RWPE2 (cell line): ENCODE results near the gene PTPRN2.

ENCODE experiments used
- ATAC-seq: fragments of 200-7000 bp; cut with Tn5 transposase; 3 replicates; pipeline ENCODE4 v1.9.1; 2021; ENCODE audit warnings: low read depth
- DNase-seq: peaks from one replicate; pipeline ENCODE4 v3.0.0-alpha.2; 2020; ENCODE audit warnings: low spot score
- H3K27ac ChIP-seq: fragments of 450-650 bp; 2 replicates; pipeline ENCODE4 v1.5.1; 2017; ENCODE audit warnings: mild to moderate bottlenecking; ENCODE audit not compliant: poor library complexity, severe bottlenecking
- H3K27me3 ChIP-seq: fragments of 250-450 bp; sonication (Bioruptor Pico); 2 replicates; pipeline ENCODE4 v1.5.1; 2021; ENCODE audit warnings: mild to moderate bottlenecking, moderate library complexity; ENCODE audit not compliant: insufficient read depth, poor library complexity, severe bottlenecking
- H3K36me3 ChIP-seq: fragments of 250-450 bp; sonication (Bioruptor Pico); 2 replicates; pipeline ENCODE4 v1.5.1; 2020; ENCODE audit warnings: low read depth, mild to moderate bottlenecking, moderate library complexity
- H3K4me1 ChIP-seq: fragments of 250-450 bp; sonication (Bioruptor Pico); 2 replicates; pipeline ENCODE4 v1.5.1; 2021; ENCODE audit warnings: mild to moderate bottlenecking, moderate library complexity; ENCODE audit not compliant: insufficient read depth, poor library complexity, severe bottlenecking
- H3K4me3 ChIP-seq: fragments of 250-450 bp; sonication (Bioruptor Pico); 2 replicates; pipeline ENCODE4 v1.5.1; 2021; ENCODE audit warnings: mild to moderate bottlenecking, moderate library complexity; ENCODE audit not compliant: severe bottlenecking
- H3K9me3 ChIP-seq: fragments of 250-450 bp; sonication (Bioruptor Pico); 2 replicates; pipeline ENCODE4 v1.5.1; 2021; ENCODE audit warnings: mild to moderate bottlenecking, moderate library complexity; ENCODE audit not compliant: severe bottlenecking
- CTCF ChIP-seq: fragments of 450-650 bp; IDR thresholded peaks from one replicate; pipeline ENCODE4 v1.5.1; 2017; ENCODE audit warnings: mild to moderate bottlenecking, moderate library complexity; ENCODE audit not compliant: poor library complexity, severe bottlenecking

Gene PTPRN2

GRCh38 chr7:157819455-157819807, 768.2 kb downstream of the PTPRN2 start:
- no peak for DNase-seq
- Histone ChIP-seq H3K9me3 (peaks cover 6% of the 10 kb centered on the region), H3K36me3 (no peaks in the 10 kb centered on the region), H3K4me1 (no peaks in the 10 kb centered on the region), H3K27ac (no peak overlapping the region), H3K4me3 (no peak overlapping the region), H3K27me3 (no peaks in the 10 kb centered on the region)
- ATAC-seq: no peak
- TF ChIP-seq CTCF: no peak

- Histone ChIP-seq H3K9me3 (peaks cover 6% of the 10 kb centered on the region), H3K27ac (no peak overlapping the region), H3K4me1 (no peaks in the 10 kb centered on the region), H3K27me3 (no peaks in the 10 kb centered on the region), H3K4me3 (no peak overlapping the region), H3K36me3 (no peaks in the 10 kb centered on the region)
- TF ChIP-seq CTCF: no peak
- ATAC-seq (no peak), DNase-seq (no peak)
Measured at GRCh38 chr7:157818701-157819454, 768.7 kb downstream of the PTPRN2 start.

- Histone ChIP-seq H3K27ac (no peak overlapping the region), H3K9me3 (peaks cover 6% of the 10 kb centered on the region), H3K36me3 (no peaks in the 10 kb centered on the region), H3K4me3 (no peak overlapping the region), H3K27me3 (no peaks in the 10 kb centered on the region), H3K4me1 (no peaks in the 10 kb centered on the region)
- ATAC-seq: no peak
- TF ChIP-seq CTCF: no peak
- DNase-seq: peak; percentile 45
Measured at GRCh38 chr7:157817944-157818700, 769.5 kb downstream of the PTPRN2 start.

- no peak for TF ChIP-seq CTCF
- ATAC-seq (no peak), DNase-seq (no peak)
- Histone ChIP-seq H3K27me3 (no peaks in the 10 kb centered on the region), H3K9me3 (peaks cover 6% of the 10 kb centered on the region), H3K36me3 (no peaks in the 10 kb centered on the region), H3K4me1 (no peaks in the 10 kb centered on the region), H3K27ac (no peak overlapping the region), H3K4me3 (no peak overlapping the region)
Measured at GRCh38 chr7:157817433-157817832, 770.2 kb downstream of the PTPRN2 start.
